Fibroblast of mammary gland (primary cell): Measurements from ENCODE around the gene GCGR.
A peak's percentile ranks its signal among the peaks of the same experiment; 100 is the strongest.

Experiments used
- DNase-seq: peaks from one replicate; pipeline ENCODE4 v3.0.0-alpha.2; 2010; ENCODE audit warnings: low read depth
- H3K4me3 ChIP-seq: 2 replicates; pipeline ENCODE4 v1.5.1; 2011; ENCODE audit warnings: low read depth, mild to moderate bottlenecking, low read length, moderate library complexity; ENCODE audit not compliant: control insufficient read depth
- TF ChIP-seq, protein P1 (sequence below): conservative IDR thresholded peaks from 2 replicates; pipeline ENCODE4 v1.5.1; 2011; ENCODE audit warnings: low read depth, low read length, inconsistent platforms; ENCODE audit not compliant: control insufficient read depth, insufficient read depth

The GCGR gene

DNA sequence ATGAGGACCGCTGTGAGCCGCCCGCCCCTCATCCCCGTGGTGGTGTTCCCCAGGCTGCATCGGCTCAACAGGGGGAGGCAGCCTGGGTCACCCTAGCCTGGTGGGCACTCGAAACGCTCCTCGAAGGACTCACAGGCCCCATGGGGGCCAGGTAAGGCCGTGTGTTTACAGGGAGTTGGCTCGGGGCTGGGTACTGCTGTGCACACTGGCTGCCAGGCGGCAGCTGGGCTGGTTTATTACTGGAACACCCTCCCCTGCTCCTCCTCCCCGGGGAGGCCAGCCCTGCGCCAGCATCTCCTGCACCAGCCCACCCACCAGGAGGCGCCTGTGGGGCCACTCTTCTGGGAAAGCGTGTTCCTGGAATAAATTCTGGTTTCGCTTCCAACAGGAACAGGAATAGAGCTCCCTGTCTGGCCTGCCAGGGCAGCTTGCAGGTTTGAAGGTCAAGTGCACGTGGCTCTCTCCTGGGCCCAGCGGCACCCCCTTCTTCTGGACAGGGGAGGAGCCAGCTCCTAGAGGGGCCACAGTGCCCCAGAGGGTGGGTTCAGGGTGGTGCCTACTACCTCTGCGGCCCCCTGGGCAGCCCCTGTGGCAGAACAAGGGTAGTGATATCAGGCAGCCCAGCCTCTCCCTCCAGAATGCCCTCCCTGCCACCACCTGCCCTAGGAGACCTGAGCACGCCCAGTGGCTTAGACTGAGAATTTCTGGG lies 17.8 kb downstream of the GCGR start:
- H3K4me3 ChIP-seq = no peak overlapping the region
- DNase-seq = peak; percentile 66
- TF ChIP-seq, protein P1, sequence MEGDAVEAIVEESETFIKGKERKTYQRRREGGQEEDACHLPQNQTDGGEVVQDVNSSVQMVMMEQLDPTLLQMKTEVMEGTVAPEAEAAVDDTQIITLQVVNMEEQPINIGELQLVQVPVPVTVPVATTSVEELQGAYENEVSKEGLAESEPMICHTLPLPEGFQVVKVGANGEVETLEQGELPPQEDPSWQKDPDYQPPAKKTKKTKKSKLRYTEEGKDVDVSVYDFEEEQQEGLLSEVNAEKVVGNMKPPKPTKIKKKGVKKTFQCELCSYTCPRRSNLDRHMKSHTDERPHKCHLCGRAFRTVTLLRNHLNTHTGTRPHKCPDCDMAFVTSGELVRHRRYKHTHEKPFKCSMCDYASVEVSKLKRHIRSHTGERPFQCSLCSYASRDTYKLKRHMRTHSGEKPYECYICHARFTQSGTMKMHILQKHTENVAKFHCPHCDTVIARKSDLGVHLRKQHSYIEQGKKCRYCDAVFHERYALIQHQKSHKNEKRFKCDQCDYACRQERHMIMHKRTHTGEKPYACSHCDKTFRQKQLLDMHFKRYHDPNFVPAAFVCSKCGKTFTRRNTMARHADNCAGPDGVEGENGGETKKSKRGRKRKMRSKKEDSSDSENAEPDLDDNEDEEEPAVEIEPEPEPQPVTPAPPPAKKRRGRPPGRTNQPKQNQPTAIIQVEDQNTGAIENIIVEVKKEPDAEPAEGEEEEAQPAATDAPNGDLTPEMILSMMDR = peak; percentile 54

DNA sequence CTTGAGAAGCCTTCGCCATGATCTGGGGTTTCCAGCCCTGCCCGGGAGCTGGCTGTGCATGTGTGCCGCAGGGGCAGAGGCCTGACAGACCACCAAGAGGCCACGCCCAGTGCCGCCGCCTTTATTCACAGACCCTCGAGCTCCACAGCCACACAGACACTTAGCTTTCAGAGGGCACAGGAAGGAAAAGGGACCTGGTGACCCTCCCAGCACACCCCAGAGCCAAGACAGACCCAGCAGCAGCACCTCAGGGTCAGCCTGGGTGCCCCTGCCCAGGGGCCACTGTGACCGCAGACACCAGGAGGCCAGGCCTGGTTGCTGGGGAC lies 18.3 kb downstream of the GCGR start:
- TF ChIP-seq, protein P1 = no peak
- no peak for DNase-seq
- H3K4me3 ChIP-seq = no peak overlapping the region

DNA sequence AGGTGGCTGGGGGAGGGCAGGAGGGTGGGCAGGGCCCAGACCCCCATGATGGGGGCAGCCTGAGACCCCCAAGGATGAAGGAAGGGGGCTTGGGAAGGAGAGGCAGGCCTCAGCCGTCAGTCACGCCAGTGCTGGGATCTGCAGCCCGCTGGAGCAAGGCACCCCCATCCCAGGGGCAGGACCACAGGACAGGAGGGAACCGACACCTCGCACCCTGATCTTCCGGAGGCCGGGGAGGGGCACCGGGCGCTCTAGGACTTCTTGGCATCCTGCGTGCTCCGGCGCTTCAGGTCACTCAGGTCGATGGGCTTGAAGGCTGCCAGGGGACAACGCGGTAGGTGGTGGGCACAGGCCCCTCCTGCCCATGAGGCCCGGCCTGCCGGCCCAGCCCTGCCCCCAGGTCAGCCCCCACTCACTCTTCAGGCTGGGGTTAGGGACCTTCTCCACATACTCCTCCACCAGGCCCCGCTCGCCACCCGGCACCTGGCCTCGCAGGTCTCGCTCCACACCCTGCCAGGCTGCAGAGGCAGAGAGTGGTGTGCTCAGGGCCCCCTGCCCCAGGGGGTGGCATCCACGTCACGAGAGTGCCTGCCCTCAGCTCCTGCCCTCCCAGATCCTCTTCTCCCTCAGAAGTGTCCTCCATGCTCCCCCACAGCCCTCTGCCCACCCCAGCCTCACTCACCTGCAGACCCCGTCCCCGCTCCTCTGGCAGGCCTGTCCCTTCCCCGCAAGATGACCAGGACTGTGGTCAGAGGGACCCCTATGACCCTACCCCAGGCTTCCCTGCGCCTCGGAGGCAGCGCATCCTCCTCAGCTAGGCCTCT lies 19.3 kb downstream of the GCGR start:
- no peak for DNase-seq
- H3K4me3 ChIP-seq = no peak overlapping the region
- TF ChIP-seq, protein P1 = no peak

DNA sequence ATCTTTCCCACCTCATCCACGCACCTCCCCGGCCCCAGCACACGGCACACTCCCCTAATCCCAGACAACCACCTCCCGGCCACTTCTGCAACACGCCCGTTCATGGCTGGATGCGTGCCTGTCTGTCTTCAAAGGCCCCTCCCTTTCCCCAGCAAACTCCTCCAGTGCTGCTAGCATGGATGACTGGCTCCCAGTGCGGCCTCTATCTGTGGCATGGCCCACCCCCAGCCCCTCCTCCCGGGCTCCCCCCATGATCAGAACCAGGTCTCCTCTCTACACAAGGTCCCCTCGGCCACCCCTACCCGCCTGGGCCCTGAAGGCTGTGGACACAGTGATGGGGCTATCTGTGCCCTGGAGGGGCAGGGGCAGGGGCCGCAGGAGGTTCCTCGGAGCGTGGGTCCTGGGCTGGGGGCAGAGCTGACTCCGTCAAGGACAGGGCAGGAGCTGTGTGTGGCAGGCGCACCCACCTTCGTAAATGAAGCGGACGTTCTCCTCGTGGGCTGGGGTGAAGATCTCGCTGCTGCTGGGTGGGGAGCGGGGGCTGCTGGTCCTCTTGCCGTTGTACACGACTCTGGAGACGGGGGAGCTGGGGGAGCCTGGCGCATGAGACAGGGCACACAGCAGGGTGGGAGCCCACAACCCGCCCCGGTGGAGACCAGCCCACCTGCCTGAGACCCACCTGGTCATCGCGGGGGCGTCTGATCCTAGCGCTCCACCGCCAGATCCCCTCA lies 20.0 kb downstream of the GCGR start:
- DNase-seq = no peak
- H3K4me3 ChIP-seq = no peak overlapping the region
- TF ChIP-seq, protein P1 = no peak

DNA sequence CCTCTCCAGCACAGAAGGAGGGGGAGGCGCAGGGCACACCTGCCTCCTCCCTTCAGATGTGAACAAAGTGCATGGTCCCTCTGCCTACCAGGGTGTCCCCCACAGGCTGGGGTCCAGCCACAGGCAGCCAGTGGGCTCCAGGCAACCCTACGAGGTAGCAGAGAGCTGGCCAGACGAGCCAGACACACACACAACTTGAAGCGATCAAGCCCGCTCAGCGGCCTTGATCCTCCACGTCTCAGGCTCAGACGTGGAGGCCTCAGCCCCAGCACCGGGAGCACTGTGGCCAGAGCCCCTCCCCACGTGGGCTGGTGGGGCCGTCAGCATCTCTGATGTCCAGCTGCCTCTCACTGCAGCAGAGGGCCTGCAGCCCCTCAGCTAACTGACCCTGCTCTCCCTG lies 20.6 kb downstream of the GCGR start:
- H3K4me3 ChIP-seq = no peak overlapping the region
- TF ChIP-seq, protein P1 = no peak
- no peak for DNase-seq

DNA sequence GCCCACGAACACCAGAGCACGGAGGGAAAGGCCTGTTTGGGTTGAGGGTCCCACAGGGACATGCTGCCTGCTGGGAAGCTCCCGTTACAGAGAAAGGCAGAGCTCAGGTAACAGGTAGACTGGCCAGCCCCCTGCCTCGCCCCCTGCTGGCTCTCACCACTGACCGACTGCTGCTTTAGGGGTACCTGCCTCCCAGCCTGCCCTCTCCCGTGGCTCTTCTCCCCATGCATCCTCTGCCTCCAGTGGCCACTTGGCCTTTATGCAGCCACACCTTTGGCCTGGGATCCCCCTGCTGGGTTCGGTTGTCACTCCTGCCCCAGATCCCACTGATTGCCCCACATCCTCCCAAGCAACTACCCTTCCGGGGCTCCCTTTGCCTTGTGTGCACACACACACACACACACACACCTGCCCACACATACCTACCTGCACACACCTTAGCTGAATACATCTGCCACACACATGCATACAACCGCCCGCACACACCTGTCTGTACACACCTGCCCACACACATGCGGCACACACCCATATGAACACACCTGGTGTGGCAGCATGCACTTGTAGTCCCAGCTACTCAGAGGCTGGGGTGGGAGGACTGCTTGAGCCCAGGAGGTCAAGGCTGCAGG lies 22.0 kb downstream of the GCGR start:
- TF ChIP-seq, protein P1 = no peak
- no peak for DNase-seq
- H3K4me3 ChIP-seq = no peak overlapping the region
